HT-29 (cell line): ENCODE results near the gene FPR3. TPM values are rescaled to one million over a fixed set of nuclear protein-coding genes. Genes with fewer than 3 reads are reported as not detected.
"Not testable (repeated sequence)": the region's sequence is repeated elsewhere in the genome, so short reads cannot be mapped to it uniquely, and the experiment has no call there.

ENCODE experiments used
- DNase-seq: peaks from one replicate; pipeline ENCODE4 v3.0.0-alpha.2; 2015; ENCODE audit warnings: low spot score
- total RNA-seq: library from RNA; depleted of rRNA; stranded (reverse); fragments of >200 nt; shearing (Covaris generic); gene quantifications from 2 replicates; pipeline ENCODE4 v1.2.3, GENCODE V29; 2014

FPR3 gene
- total RNA-seq, 1 experiment from 2014 or later, result not detected

DNA sequence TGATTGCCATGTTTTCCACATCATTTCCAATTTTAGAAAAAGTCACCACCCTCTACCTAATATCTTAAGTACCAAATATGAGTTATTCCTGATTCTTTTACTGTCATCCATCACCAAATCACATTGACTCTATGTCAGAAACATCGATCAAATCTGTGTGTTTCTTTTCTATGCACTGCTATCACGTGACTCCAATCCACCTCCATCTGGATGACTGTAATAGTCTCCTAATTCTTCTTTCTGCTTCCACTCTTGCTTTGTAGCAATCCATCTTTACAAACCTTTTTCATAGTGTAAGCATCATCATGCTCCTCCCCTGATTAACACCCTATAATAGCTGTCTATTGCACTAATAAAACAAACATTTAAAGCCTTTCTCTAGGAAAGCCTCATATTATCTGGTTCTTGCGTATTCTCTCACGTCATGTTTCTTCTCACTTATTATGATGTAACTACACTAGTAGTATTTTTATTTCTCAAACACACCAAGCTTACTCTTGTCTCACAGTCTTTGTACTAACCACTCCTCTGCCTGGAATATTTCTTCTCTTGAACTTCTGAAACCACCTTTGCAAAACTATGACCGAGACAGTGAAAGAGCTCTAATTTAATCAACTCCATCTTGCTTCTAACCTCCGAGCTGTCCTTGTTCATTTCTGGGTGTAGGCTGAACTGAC lies 10.7 kb upstream of the FPR3 start:
- DNase-seq, result no peak

DNA sequence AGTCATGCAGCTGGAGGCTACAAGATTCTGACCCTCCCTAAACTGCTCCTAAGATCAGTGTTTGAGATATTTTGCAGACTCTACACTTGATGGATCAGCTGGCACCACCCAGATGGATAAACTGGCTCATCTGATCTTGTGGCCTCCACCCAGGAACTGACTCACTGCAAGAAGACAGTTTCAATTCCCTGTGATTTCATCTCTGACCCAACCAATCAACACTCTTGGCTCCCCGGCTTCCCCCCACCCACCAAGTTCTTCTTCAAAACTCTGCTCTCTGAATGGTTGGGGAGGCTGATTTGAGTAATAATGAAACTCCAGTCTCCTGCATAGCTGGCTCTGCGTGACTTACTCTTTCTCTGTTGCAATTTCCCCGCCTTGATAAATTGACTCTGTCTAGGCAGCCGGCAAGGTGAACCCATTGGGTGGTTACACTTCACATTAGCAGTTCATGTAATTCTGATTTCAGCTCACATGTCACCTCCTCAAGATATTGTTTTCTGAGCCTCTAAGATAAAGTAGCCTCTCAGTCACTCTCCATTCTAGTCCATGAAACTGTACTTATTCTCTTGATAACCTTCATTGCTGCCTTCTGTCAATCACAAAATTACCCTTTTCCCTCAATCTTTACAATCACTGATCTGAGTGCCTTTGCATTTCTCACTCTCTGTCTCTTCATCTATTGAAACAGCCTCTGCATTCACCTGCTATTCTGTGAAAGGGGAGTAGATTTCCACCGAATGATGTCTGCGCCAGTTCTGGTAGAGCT lies 9.9 kb upstream of the FPR3 start:
- DNase-seq, result no peak

DNA sequence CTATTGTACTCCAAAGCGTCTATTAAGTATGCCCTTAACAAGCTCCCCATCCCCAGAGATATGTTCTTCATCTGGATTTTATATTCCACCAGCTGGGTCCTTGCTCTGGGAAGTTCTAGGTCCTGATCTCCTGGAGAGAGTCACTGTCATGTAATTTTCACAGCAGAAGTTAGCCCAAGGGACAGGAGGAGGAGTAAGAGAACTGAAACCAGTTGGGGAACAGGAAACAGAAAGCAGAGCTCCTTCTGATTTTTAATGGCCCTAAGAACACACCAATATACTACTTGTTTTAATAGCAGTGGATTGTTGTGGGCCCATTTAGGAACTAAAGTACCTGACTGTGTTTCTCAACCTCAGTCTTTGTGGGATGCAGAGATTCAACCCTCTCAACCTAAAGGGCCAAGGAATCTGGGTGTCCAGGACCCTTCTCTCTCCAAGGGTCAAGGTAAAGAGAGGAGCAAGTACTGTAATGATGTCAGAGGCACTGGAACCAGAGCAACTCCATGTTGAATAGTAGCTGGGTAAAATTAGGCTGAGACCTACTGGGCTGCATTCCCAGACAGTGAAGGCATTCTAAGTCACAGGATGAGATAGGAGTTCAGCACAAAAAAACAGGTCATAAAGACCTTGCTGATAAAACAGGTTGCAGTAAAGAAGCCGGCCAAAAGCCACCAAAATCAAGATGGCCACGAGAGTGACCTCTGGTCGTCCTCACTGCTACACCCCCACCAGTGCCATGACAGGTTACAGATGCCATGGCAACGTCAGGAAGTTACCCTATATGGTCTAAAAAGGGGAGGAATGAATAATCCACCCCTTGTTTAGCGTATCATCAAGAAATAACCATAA lies 8.1 kb upstream of the FPR3 start:
- no peak for DNase-seq

DNA sequence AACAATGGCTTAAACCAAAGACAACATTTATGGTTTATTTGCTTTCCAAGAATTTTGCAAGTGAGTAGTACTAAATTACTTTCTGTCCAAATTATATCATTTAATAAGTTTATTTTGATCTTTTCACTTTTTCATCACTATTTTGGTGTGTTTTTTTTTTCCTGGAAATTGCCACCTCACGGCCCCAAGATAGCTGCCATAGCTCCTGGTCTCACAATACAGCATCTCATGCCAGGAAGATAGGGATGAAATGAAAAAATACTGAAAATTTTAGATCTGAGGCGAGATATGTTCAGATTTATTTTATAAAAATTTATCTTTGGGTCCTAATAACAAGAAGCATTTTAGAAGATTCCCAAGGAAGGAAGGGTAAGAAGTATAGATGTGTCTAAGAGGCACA lies 6.9 kb upstream of the FPR3 start:
- no peak for DNase-seq

DNA sequence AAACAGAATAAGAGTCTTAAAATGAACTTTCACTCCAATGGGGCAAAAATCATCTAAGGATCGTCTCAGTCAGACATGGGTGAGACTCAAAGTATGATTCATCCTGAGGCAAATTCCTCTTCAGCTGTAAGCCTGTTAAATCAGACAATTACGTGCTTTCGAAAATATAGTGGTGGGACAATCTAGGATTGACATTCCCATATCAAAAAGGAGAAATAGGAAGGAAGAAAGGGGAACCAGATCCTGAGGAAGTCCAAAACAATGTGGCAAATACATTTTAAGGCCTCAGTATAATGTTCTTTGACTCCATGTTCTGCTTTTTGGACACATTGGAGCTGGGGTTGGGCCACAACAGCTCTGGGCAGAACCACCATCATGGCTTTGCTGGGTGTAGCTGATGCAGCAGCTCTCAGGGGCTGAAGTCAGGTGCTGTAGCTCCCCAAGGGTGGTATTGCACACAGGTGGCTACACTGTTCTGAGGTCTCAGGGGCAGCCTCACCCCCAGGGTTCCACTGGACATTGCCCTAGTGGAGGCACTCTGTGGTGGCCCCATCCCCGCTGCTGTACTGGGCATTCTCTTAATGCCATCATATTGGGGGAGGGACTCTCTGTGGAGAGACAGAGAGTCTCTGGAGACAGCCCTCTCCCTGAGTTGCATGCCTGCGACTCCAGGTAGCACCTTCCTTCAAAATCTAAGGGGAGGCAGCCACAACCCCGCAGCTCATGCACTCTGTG lies 5.7 kb upstream of the FPR3 start:
- no peak for DNase-seq

DNA sequence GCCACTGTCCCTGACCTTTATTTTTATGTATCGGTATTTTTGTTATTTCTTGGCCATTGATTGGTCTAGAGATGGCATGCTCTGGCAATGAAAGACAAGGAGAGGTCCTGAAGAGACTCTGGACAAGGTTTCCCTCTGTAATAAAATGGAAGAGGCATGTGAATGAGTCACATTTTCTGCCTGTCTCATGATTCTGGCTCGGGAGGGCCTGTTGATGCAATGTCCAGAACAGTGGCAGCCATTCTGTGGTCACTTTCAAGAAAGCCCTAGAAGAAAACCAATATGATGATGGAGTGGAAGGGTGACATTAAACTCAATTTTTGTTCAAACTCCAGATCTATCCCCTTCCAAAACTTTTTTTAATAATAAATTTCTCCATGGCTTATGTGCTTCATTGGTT lies 2.0 kb upstream of the FPR3 start:
- no peak for DNase-seq

DNA sequence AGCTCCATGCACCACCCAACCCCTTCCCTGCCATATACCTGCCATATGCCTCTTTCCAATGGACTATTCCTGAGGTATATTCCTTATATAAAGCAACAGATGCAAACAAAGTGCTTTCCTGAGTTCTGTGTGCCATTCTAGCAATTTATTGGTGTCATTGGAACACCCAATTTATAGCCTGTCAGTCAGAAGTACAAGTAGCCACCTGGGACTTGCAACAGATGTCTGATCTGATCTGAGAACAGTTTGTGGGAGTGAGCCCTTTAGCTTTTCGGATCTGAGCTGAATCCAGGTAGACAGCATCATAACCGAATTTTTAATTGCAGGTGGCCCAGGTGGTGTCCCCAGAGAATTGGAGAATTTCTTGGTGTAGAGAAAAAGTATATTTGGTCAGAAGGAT lies 963 bp upstream of the FPR3 start:
- DNase-seq, result no peak

DNA sequence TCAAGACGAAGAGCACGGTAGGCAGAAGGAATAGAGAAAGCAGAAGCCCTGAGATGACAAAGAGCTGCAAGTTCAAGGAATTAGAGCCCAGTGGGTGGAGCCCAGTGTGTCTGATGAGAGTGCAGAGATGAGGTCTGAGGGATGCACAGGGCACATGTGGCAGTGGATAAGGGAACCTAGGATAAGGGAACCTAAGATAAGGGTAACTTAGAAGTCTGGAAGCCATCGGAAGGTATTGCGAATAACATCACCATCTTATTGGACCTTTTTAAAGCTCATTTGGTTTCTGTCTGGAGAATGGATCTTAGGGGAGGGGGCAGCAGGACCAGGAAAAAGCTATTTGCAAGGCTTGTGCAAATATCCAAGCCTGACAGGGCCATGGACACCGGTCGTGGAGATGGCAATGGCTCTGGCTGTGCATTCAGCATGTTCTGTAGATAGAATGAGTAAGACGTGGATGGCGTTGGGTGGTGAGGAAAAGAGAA lies 1.3 kb downstream of the FPR3 start:
- DNase-seq, result no peak

DNA sequence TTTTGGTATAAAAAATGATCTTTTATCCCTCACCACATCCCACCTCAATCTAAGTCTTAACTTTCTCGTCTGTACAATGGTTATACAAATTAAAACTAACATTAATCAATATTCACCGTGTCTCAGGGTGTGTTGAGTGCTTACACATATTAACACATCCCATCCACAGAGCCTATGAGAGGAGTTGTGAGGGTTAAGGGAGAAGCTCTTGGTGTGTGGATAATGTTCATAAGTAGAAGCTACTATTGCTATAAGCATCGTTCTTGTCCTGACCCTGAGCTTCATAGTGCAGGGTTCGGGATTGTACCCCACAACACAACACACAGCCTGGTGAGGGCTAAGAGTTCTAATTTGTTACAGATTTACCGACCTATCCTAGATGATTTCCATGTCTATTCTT lies 2.5 kb downstream of the FPR3 start:
- DNase-seq, result no peak

DNA sequence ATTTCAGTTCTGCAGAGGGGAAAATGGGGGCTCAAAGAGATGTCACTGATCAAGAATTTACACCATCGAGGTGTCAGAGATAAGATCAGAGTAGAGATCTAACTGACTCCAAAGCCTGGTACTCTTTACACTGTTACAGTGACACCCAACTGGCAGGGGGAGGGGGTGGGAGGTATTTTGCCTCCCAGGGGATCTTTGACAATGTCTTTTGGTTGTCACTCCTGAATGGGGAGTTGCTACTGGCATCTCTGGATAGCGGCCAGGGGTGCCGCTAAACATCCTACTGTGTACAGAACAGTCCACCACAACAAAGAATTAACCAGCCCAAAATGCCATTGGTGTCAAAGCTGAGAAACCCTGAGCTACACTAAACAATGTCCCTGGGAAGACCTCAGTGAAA lies 3.1 kb downstream of the FPR3 start:
- DNase-seq, result no peak

DNA sequence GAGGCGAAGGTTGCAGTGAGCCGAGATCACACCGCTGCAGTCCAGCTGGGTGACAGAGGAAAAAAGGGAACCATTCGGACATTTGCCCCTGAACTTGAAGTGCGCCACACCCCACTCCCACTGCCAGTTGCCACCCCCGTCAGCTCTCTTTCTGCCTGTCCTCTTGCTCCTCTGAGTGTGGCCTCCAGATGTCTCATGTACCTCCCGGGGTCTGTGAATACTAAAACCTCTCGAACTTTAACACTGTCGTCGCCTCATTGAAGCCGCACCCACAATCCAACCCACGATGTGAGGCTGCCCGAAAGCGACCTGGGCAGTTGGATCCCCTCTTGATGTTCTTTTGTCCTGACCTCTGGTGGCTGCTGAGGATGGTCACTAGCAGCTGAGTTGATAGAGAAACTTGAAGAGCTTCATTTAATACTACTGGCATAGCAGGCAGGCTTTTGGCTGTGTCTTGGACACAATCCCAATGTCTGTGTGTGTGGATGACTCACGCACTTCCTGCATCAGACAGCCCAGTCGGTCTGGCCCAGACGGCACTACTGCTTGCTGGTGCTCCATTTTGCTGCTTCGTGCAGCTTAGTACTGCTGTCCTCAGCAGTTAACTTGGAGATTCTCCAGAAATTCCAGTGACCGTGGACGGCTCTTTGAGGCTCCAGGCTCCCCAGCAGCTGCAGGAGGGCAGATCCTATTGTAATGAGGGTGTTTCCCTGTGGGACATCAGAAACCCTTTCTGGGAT lies 4.2 kb downstream of the FPR3 start:
- peak; percentile 67 for DNase-seq

DNA sequence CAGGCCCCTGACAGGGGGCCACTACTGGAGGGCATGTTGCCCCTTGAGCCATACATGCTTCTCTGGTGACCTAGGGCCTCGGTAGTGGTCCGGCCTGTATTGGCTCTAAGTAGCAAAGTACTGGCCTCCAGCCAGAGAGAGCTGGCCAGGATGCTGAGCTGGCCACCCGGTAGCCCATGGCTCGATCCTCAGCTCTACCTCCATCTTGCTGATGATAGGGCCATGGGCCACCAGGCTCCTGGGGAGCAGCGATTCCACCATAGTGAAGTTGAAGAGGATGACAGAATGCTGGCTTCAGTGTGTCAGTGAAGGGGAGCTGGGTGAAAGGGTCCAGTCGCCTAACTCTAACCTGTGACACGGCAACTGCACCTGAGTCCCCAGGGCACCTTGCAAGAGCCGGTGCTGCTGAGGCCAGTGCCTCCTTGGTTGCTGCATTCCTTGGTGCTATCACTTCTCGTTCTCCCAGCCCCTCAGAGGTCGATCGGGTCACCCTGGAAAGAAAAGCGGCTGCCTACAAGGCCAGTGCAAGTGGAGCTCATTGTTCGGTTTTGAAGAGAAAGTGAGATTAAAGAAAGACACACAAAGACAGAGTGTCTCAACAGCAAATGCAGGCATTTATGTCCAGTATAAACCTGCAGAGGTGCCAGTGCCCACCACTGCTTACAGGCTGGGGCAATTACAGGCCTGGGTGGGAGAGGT lies 5.0 kb downstream of the FPR3 start:
- DNase-seq, result no peak

DNA sequence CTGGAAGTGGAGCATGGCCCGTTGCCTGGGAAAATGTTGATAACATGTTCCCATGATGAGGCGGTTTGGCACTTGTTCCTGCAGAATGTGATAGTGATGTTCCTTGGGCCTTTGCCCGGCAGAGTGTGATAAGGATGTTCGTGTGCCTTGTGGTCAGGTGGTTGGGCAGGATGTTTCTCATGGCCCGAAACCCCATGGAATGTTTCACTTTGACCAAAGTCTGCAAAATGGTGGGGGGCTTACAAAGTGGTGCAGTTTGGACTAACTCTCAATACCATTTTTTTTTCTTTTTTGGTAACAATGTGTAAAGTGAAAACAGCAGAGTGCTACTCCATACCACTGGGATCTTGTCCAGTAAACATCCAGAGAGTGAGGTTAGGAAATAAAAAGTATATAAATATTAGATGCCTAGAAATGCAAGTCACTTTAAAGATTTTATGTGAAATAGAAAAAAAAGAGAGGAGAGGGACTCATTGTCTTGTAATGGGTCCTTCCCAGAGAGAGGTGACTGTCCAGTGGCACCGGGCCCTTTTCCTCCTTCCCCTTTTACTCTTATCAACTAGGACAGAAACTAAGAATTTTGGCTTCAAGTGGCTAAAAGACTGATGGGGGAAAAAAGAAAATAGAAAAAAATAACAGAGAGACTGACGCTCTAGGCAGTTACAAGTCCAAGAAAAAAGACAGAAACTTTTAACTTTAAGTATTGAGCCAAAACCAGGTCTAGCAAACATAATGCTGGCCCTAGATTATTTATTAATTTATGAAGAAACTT lies 5.7 kb downstream of the FPR3 start:
- no peak for DNase-seq

DNA sequence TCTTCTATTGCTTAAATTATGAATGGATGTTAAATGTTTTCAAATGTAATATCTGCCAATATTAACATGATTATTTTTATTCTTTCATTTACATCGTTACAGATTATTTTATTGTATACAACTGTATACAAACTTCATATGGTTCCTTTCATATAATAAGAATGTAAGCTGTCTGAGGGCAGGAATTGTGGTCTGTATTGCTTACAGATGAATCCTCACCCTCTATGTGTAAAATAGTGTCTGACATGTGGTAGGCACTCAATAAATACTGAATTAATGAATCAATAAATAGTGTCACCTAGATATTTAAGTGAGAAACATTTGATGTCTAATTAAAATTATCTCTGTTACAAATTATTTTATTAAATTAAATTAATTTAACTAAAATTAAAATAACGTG lies 7.8 kb downstream of the FPR3 start:
- no peak for DNase-seq

DNA sequence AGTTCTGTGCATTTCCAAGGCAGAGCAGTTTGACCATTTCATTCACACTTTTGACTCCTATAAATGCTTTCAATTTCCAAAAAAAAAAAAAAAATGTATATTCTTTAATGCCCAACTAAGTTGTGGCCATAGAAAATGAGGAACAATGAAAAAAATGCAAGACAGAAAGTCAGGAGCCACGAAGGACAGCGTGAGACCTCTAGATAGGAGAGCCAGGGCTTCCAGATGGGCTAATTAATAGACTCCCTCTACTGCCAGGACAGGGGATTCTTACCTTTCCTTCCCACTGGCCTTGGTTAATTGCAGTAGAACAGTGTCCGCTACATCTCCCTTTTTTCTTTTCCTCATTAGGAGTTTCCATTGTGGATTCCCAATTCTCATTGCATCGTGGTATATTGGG lies 8.6 kb downstream of the FPR3 start:
- DNase-seq, result no peak

DNA sequence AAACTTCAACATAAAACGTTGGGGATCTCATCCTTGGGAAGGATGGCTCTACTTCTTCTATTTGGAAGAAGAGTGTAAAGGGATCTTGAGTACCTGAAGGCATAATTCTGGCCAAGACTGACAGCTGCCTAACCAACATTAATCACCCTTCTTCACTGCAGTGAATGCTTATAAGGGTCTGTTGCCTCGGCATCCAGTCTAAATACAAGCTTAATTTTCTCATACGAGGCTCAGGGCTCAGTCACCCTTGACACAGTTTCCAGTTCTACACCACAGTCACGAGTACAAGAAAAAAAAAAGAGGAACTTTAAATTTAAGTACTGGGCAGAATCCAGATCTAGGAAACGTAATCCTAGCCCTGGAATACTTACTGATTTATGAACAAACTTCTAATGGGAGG lies 9.0 kb downstream of the FPR3 start:
- DNase-seq, result no peak

DNA sequence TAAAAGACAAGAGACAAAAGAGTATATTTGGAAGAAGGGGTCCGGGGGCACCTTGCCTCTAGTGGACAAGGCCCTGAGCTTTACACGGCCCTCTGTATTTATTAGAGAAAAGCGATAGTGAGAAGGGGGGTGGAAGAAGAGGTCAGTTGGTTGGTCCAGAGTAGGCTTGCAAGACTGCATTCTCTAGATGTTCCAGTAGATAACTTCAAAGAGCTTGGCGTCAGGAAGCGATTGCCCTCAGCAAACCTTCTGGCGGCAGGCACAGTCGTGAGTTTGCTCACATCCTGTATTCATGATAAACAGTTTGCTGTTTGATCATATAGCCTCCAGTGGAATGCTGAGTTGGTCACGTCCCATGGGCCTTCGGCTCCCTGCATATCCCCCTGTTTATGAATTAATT lies 9.8 kb downstream of the FPR3 start:
- DNase-seq, result not testable (repeated sequence)

DNA sequence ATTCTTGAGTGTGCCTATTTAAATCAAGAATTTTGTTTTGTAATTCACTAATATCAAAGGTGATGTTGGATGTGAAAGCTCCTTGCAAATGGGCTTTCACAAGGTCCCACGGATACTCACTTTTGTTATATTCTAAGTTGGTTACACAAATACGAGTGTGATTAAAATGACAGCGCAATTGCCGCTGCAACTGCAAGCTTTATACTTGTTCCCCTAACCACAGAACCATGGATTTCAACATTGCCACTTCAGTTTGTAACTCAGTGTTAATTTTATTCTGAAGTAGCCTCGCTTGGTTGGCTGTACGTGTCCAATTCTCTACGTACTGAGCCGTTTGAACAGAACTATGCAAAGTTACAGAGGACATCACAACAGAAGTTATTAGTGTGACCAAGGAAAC lies 10.4 kb downstream of the FPR3 start:
- DNase-seq, result not testable (repeated sequence)

DNA sequence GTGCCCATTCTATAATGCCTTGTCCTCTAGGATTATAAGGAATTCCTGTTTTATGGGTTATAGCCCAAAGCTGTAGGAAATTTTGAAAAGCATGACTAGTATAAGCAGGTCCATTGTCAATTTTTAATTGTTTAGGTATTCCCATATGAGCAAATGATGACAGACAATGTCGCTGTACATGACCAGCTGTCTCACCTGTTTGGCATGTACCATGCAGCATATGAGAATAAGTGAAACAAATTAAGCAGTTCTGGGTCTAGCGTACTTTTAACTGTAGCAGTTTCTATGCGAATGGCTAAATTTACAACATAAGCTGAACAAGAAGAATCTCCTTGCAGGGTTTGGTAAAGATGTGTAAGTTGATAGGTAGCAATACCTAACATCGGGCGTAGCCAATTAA lies 11.6 kb downstream of the FPR3 start:
- DNase-seq, result not testable (repeated sequence)
